Neural crest cell (in vitro differentiated cells): Measurements from ENCODE around the gene USP46. TPM values are rescaled to one million over a fixed set of nuclear protein-coding genes. Genes with fewer than 3 reads are reported as not detected.

ENCODE experiments used
- DNase-seq: peaks from one replicate; pipeline ENCODE4 v3.0.0; 2021; ENCODE audit warnings: low read depth, mixed read lengths, low spot score
- H3K27ac Mint-ChIP-seq: one replicate; pipeline ENCODE4 v1.8.0; 2021; ENCODE audit warnings: mild to moderate bottlenecking, mixed read lengths; ENCODE audit not compliant: unreplicated experiment
- H3K27me3 Mint-ChIP-seq: 2 replicates; pipeline ENCODE4 v1.8.0; 2021; ENCODE audit warnings: low read depth, mild to moderate bottlenecking, mixed read lengths
- H3K36me3 Mint-ChIP-seq: 2 replicates; pipeline ENCODE4 v1.8.0; 2021; ENCODE audit warnings: low read depth, mild to moderate bottlenecking, mixed read lengths
- H3K4me1 Mint-ChIP-seq: 2 replicates; pipeline ENCODE4 v1.8.0; 2021; ENCODE audit warnings: mixed read lengths
- H3K4me3 Mint-ChIP-seq: one replicate; pipeline ENCODE4 v1.8.0; 2021; ENCODE audit warnings: mild to moderate bottlenecking, mixed read lengths
- H3K9me3 Mint-ChIP-seq: 2 replicates; pipeline ENCODE4 v1.8.0; 2021; ENCODE audit warnings: mixed read lengths
- total RNA-seq: library from RNA; stranded (reverse); gene quantifications from 2 replicates; pipeline ENCODE4 v1.2.1, GENCODE V29; 2021
- TF ChIP-seq, protein P1 (sequence below): fragments of 200-600 bp; sonication (generic); conservative IDR thresholded peaks from 2 replicates; pipeline ENCODE4 v1.5.0; 2021; ENCODE audit warnings: antibody characterized with exemption, mild to moderate bottlenecking

USP46 gene
- total RNA-seq, 1 donor from 2014 or later: 41.1 TPM

DNA sequence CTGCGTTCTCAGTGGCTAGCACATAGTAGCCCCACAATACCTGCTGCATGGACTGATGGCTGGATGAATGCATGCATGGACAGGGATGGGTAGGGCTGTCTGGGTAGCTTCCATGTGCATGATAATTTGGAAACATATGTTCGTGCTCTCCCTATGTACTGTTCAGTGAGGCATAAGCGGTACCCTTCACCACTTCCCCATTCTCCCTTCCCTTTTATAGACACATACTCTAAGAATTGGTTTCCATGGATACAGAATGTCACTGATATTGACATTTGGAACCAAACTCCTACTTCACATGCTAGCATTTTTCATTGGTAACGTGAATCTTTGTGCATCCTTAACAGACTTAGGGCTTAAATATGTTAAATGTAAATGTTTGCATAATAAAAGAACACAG lies 20.4 kb downstream of the USP46 start:
- no peak overlapping the region for H3K27ac Mint-ChIP-seq
- no peak overlapping the region for H3K4me3 Mint-ChIP-seq
- no peaks in the 10 kb centered on the region for H3K9me3 Mint-ChIP-seq
- H3K27me3 Mint-ChIP-seq: no peaks in the 10 kb centered on the region
- H3K4me1 Mint-ChIP-seq: peaks cover 31% of the 10 kb centered on the region
- peaks cover 9% of the 10 kb centered on the region for H3K36me3 Mint-ChIP-seq
- TF ChIP-seq, protein P1, sequence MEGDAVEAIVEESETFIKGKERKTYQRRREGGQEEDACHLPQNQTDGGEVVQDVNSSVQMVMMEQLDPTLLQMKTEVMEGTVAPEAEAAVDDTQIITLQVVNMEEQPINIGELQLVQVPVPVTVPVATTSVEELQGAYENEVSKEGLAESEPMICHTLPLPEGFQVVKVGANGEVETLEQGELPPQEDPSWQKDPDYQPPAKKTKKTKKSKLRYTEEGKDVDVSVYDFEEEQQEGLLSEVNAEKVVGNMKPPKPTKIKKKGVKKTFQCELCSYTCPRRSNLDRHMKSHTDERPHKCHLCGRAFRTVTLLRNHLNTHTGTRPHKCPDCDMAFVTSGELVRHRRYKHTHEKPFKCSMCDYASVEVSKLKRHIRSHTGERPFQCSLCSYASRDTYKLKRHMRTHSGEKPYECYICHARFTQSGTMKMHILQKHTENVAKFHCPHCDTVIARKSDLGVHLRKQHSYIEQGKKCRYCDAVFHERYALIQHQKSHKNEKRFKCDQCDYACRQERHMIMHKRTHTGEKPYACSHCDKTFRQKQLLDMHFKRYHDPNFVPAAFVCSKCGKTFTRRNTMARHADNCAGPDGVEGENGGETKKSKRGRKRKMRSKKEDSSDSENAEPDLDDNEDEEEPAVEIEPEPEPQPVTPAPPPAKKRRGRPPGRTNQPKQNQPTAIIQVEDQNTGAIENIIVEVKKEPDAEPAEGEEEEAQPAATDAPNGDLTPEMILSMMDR: no peak
- DNase-seq: no peak

DNA sequence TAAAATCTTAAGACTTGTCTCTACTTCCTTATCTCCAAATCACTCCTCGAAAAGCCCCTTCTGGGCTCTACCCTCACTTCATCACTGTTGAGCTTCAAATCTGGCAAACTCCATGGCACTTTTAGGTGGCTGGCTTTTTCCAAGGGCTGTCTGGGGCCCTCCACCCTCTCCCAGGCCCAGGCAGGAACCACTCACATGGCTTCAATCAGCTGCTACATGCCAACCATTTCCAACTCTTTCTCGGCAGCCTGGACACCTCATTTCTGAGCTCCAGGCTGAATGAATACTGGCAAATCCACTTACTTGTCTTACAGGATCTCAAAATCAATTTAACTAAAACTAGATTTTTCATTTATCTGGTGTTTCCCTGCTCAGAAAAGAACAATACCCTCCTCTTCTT lies 22.0 kb downstream of the USP46 start:
- peak overlapping the region; percentile 1 for H3K27ac Mint-ChIP-seq
- TF ChIP-seq, protein P1: no peak
- peaks cover 9% of the 10 kb centered on the region for H3K36me3 Mint-ChIP-seq
- no peaks in the 10 kb centered on the region for H3K9me3 Mint-ChIP-seq
- H3K4me3 Mint-ChIP-seq: no peak overlapping the region
- no peak for DNase-seq
- peaks cover 28% of the 10 kb centered on the region for H3K4me1 Mint-ChIP-seq
- H3K27me3 Mint-ChIP-seq: no peaks in the 10 kb centered on the region

DNA sequence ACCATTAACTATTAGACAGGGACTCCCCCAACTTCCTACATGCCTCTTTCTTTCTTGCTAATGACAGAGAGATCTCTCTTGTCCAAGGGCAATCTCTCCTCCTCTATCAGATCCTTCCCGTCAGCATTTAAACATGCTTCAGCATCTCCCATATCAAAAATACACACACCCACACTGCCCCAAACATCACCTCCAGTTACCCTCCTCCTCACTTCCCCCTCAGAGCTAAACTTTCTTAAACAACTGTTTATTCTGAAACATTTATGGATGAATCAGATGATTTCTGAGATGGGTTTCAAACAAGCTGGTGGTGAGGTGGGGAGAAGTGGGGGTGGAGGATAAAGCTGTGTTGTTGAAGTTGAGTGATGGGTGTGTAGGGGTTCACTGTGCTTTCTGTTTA lies 23.5 kb downstream of the USP46 start:
- H3K9me3 Mint-ChIP-seq: no peaks in the 10 kb centered on the region
- TF ChIP-seq, protein P1: no peak
- DNase-seq: no peak
- H3K36me3 Mint-ChIP-seq: peaks cover 9% of the 10 kb centered on the region
- no peak overlapping the region for H3K27ac Mint-ChIP-seq
- peaks cover 19% of the 10 kb centered on the region for H3K4me1 Mint-ChIP-seq
- no peak overlapping the region for H3K4me3 Mint-ChIP-seq
- no peaks in the 10 kb centered on the region for H3K27me3 Mint-ChIP-seq

DNA sequence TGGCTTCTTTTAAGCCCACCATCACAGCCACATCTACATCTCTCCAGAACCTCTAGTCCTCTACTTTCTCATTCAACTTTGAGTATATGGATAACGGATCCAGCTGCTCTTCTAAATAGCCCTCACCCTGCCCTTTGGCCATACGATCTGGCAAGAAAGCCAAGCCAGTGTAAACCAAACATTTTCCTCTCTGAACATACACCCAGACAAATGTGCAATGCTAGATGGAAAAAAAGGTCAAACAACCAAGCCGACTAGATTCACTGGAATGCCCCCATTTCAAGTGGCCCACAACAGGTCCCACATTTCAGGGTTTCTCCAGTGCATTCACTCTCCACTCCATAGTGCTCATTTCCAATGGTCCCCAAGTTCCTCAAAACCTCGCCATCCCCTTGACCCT lies 24.0 kb downstream of the USP46 start:
- peaks cover 9% of the 10 kb centered on the region for H3K36me3 Mint-ChIP-seq
- no peaks in the 10 kb centered on the region for H3K9me3 Mint-ChIP-seq
- no peaks in the 10 kb centered on the region for H3K27me3 Mint-ChIP-seq
- peak overlapping the region; percentile 67 for H3K27ac Mint-ChIP-seq
- peaks cover 19% of the 10 kb centered on the region for H3K4me1 Mint-ChIP-seq
- TF ChIP-seq, protein P1: no peak
- no peak overlapping the region for H3K4me3 Mint-ChIP-seq
- no peak for DNase-seq

DNA sequence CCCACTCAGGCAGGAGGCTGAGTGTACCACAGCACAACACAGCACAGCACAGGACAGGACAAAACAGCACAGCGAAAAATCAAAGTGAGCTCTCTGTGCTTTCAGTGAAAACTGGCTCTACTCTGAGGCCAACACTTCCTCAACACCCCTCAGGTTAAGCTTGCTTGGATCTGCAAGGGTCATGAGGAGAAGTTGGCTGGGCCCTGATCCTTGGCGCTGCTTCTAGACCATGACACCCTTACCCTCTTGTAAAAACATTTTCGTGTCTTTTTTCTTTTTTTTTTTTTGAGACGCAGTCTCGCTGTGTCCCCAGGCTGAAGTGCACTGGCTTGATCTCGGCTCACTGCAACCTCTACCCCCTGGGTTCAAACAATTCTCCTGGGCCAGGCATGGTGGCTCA lies 25.3 kb downstream of the USP46 start:
- Mint-ChIP-seq H3K4me3 (no peak overlapping the region), H3K27me3 (no peaks in the 10 kb centered on the region), H3K9me3 (no peaks in the 10 kb centered on the region), H3K27ac (peak overlapping the region; percentile 39), H3K4me1 (peaks cover 17% of the 10 kb centered on the region), H3K36me3 (peaks cover 9% of the 10 kb centered on the region)
- TF ChIP-seq, protein P1: no peak
- DNase-seq: no peak

DNA sequence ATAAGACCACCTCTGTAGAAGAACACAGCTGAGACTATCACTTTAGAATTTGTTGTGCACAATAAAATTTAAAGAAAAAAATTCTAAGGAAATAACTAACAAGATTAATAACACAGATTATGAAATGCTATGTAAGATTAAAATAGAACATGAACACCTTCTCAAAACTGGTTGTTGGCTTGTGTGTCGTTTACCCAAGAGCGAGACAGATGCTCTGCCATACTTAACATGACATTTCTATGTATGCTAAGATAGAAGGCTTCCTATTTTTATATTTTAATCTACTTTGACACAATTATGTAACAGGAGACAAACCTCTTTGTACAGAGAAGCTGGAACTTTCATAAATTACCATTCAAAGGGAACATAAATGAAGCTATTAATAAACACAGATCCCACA lies 30.1 kb downstream of the USP46 start:
- H3K27me3 Mint-ChIP-seq: no peaks in the 10 kb centered on the region
- TF ChIP-seq, protein P1: no peak
- H3K27ac Mint-ChIP-seq: no peak overlapping the region
- H3K4me1 Mint-ChIP-seq: no peaks in the 10 kb centered on the region
- no peak overlapping the region for H3K4me3 Mint-ChIP-seq
- peaks cover 10% of the 10 kb centered on the region for H3K36me3 Mint-ChIP-seq
- DNase-seq: no peak
- no peaks in the 10 kb centered on the region for H3K9me3 Mint-ChIP-seq
